Parathyroid adenoma (tissue), 2 donors: Measurements from ENCODE around the gene KDELR3.

Source experiments
- H2AFZ ChIP-seq: fragments of 300-600 bp; sonication (generic); one replicate; pipeline ENCODE4 v1.7.0; 2017; ENCODE audit warnings: antibody characterized with exemption, mild to moderate bottlenecking
- H3K27ac ChIP-seq: fragments of 300-600 bp; sonication (generic); one replicate; pipeline ENCODE4 v1.7.0; 2017
- H3K27me3 ChIP-seq: fragments of 300-600 bp; sonication (generic); one replicate; pipeline ENCODE4 v1.7.0; 2017; ENCODE audit warnings: low read length; ENCODE audit not compliant: control insufficient read depth, insufficient read depth
- H3K36me3 ChIP-seq: fragments of 300-600 bp; sonication (generic); one replicate; pipeline ENCODE4 v1.7.0; 2017; ENCODE audit warnings: low read length; ENCODE audit not compliant: control insufficient read depth, insufficient read depth
- H3K4me1 ChIP-seq: fragments of 300-600 bp; sonication (generic); one replicate; pipeline ENCODE4 v1.7.0; 2017; ENCODE audit warnings: control low read depth
- H3K4me2 ChIP-seq: fragments of 300-600 bp; sonication (generic); one replicate; pipeline ENCODE4 v1.7.0; 2017; ENCODE audit warnings: low read length
- H3K4me3 ChIP-seq: fragments of 300-600 bp; sonication (generic); one replicate; pipeline ENCODE4 v1.7.0; 2017; ENCODE audit warnings: low read depth, low read length
- H3K79me2 ChIP-seq: fragments of 300-600 bp; sonication (generic); one replicate; pipeline ENCODE4 v1.7.0; 2017; ENCODE audit warnings: control low read depth
- H3K9ac ChIP-seq: fragments of 300-600 bp; sonication (generic); one replicate; pipeline ENCODE4 v1.7.0; 2017; ENCODE audit warnings: mild to moderate bottlenecking
- H3K9me3 ChIP-seq: fragments of 300-600 bp; sonication (generic); one replicate; pipeline ENCODE4 v1.7.0; 2017; ENCODE audit warnings: low read length; ENCODE audit not compliant: control insufficient read depth
- CTCF ChIP-seq: fragments of 300-600 bp; sonication (generic); IDR thresholded peaks from one replicate; pipeline ENCODE4 v1.7.0; 2017; ENCODE audit warnings: antibody characterized with exemption, mild to moderate bottlenecking
- donor health status: primary hyperparathyroidism.

Gene KDELR3

GRCh38 chr22:38501797-38502672, 34.1 kb downstream of the KDELR3 start:
- H3K4me2 ChIP-seq, result peak overlapping the region; percentile 88
- H3K4me3 ChIP-seq, result peak overlapping the region; percentile 97
- peaks cover 16% of the 10 kb centered on the region for H3K4me1 ChIP-seq
- no peaks in the 10 kb centered on the region for H3K27me3 ChIP-seq
- no peak overlapping the region for H2AFZ ChIP-seq
- no peak overlapping the region for H3K9ac ChIP-seq
- peaks cover 43% of the 10 kb centered on the region for H3K79me2 ChIP-seq
- H3K27ac ChIP-seq, result no peak overlapping the region
- peaks cover 6% of the 10 kb centered on the region for H3K36me3 ChIP-seq
- no peak for TF ChIP-seq CTCF
- H3K9me3 ChIP-seq, result no peaks in the 10 kb centered on the region

- H3K4me2 ChIP-seq, result peak overlapping the region; percentile 88
- TF ChIP-seq CTCF, result no peak
- no peaks in the 10 kb centered on the region for H3K9me3 ChIP-seq
- no peak overlapping the region for H3K27ac ChIP-seq
- H3K9ac ChIP-seq, result no peak overlapping the region
- peak overlapping the region; percentile 97 for H3K4me3 ChIP-seq
- no peak overlapping the region for H2AFZ ChIP-seq
- H3K79me2 ChIP-seq, result peaks cover 39% of the 10 kb centered on the region
- no peaks in the 10 kb centered on the region for H3K27me3 ChIP-seq
- H3K36me3 ChIP-seq, result peaks cover 6% of the 10 kb centered on the region
- H3K4me1 ChIP-seq, result peaks cover 16% of the 10 kb centered on the region
These were observed 35.1 kb downstream of the KDELR3 start for GRCh38 chr22:38503021-38503420.

GRCh38 chr22:38504731-38505540, 37.0 kb downstream of the KDELR3 start:
- peak overlapping the region; percentile 93 for H2AFZ ChIP-seq
- peaks cover 16% of the 10 kb centered on the region for H3K4me1 ChIP-seq
- peak overlapping the region; percentile 100 for H3K27ac ChIP-seq
- peaks cover 35% of the 10 kb centered on the region for H3K79me2 ChIP-seq
- TF ChIP-seq CTCF, result no peak
- peak overlapping the region; percentile 97 for H3K4me3 ChIP-seq
- no peaks in the 10 kb centered on the region for H3K27me3 ChIP-seq
- H3K4me2 ChIP-seq, result peak overlapping the region; percentile 88
- H3K36me3 ChIP-seq, result peaks cover 6% of the 10 kb centered on the region
- no peaks in the 10 kb centered on the region for H3K9me3 ChIP-seq
- peak overlapping the region; percentile 100 for H3K9ac ChIP-seq

GRCh38 chr22:38505541-38506117, 37.7 kb downstream of the KDELR3 start:
- peak overlapping the region; percentile 100 for H3K27ac ChIP-seq
- no peak for TF ChIP-seq CTCF
- H3K79me2 ChIP-seq, result peaks cover 32% of the 10 kb centered on the region
- H3K9me3 ChIP-seq, result no peaks in the 10 kb centered on the region
- H3K4me2 ChIP-seq, result peak overlapping the region; percentile 88
- peak overlapping the region; percentile 100 for H3K9ac ChIP-seq
- H3K36me3 ChIP-seq, result peaks cover 6% of the 10 kb centered on the region
- H3K4me3 ChIP-seq, result peak overlapping the region; percentile 97
- peaks cover 16% of the 10 kb centered on the region for H3K4me1 ChIP-seq
- peak overlapping the region; percentile 93 for H2AFZ ChIP-seq
- H3K27me3 ChIP-seq, result no peaks in the 10 kb centered on the region
